Uterus (tissue), 4 donors: Measurements from ENCODE around the gene ARMC5. TPM values are rescaled to one million over a fixed set of nuclear protein-coding genes. Genes with fewer than 3 reads are reported as not detected.

ENCODE experiments used
- DNase-seq, 2 donors: peaks; one replicate each; pipeline ENCODE4 v3.0.0-alpha.2; 2019 to 2020
- H3K27ac ChIP-seq, 2 donors: fragments of 200-600 bp; sonication (generic); 1 replicate in 1 of 2; 2 replicates in 1 of 2; pipeline ENCODE4 v1.5.1; 2016 to 2018
- H3K27me3 ChIP-seq, 2 donors: fragments of 200-600 bp; sonication (generic); one replicate each; pipeline ENCODE4 v1.5.1; 2018 to 2019; ENCODE audit warnings: control low read depth in 1 of 2
- H3K36me3 ChIP-seq, 2 donors: fragments of 200-600 bp; sonication (generic); one replicate each; pipeline ENCODE4 v1.5.1; 2019; ENCODE audit warnings: control low read depth in 1 of 2
- H3K4me1 ChIP-seq, 2 donors: fragments of 200-600 bp; sonication (generic); one replicate each; pipeline ENCODE4 v1.5.1; 2018 to 2019; ENCODE audit warnings: control low read depth in 1 of 2
- H3K4me3 ChIP-seq, 2 donors: fragments of 200-600 bp; sonication (generic); 1 replicate in 1 of 2; 2 replicates in 1 of 2; pipeline ENCODE4 v1.5.1; 2018 to 2019; ENCODE audit warnings: mild to moderate bottlenecking in 1 of 2
- H3K9me3 ChIP-seq, 2 donors: fragments of 200-600 bp; sonication (generic); one replicate each; pipeline ENCODE4 v1.5.1; 2019; ENCODE audit warnings: control low read depth in 1 of 2
- CTCF ChIP-seq, 4 experiments: fragments of 200-600 bp in 2 of 4; fragments of 450-650 bp in 2 of 4; sonication (generic) in 2 of 4; IDR thresholded peaks; one replicate each; pipeline ENCODE4 v1.5.1; 2016 to 2019; ENCODE audit warnings: antibody characterized with exemption in 4 of 4, mild to moderate bottlenecking in 2 of 4, moderate library complexity in 1 of 4
- POLR2A ChIP-seq, 2 donors: fragments of 450-650 bp; IDR thresholded peaks; one replicate each; pipeline ENCODE4 v1.6.1; 2016; ENCODE audit warnings: antibody characterized with exemption in 2 of 2, mild to moderate bottlenecking in 1 of 2, moderate library complexity in 1 of 2
- intact Hi-C: fragments of 100-400 bp; cut with DNase I; formaldehyde crosslinking; loops from one replicate; pipeline ENCODE4 v1.15.1; 2023; ENCODE audit warnings: low total_unique reads
- total RNA-seq, 4 donors: library from RNA; depleted of rRNA in 3 of 4; stranded (reverse); fragments of >200 nt in 3 of 4; gene quantifications; one replicate each; pipeline versions ENCODE4 v1.1.0 to v1.2.4, GENCODE V29; 2014 to 2023
- donor health status: DM: yes; HTN: yes; CAD: no.

The ARMC5 gene
- total RNA-seq, 4 donors from 2014 or later: 2.1 to 12.7 (median 8.0) TPM

GRCh38 chr16:31471875-31472708 is 12.8 kb downstream of the ARMC5 start, which contains the start of gene TGFB1I1:
Gene TGFB1I1 (plus strand): TSS chr16:31472152. CDS start chr16:31472189, 37 bp downstream.
- peak within 1 kb of the TSS; percentile 83 to 93 for H3K4me3 ChIP-seq
- peak within 1 kb of the TSS; percentile 99 to 100 for H3K27ac ChIP-seq
- TF ChIP-seq POLR2A (IDR thresholded peaks at IDR 0.05) (peak; percentile 30 to 59), CTCF (IDR thresholded peaks at IDR 0.05) (no peak)
- no peaks in the 10 kb centered on the region for H3K27me3 ChIP-seq
- DNase-seq: peak; percentile 90 to 92
- intact Hi-C loops: no loop called here
- H3K9me3 ChIP-seq: no peaks in the 10 kb centered on the region
- H3K36me3 ChIP-seq: no peaks in the 10 kb centered on the region
- peaks cover 7 to 18% of the 10 kb centered on the region in 2 donors for H3K4me1 ChIP-seq

- peak; percentile 97 for DNase-seq
- no peaks in the 10 kb centered on the region for H3K9me3 ChIP-seq
- no peaks in the 10 kb centered on the region for H3K27me3 ChIP-seq
- peak overlapping the region; percentile 99 to 100 for H3K27ac ChIP-seq
- peak; percentile 56 to 91 (median 74) for TF ChIP-seq CTCF (IDR thresholded peaks at IDR 0.05)
- TF ChIP-seq POLR2A (IDR thresholded peaks at IDR 0.05): peak in 1 of 2 donors; percentile 23
- peaks cover 7 to 18% of the 10 kb centered on the region in 2 donors for H3K4me1 ChIP-seq
- intact Hi-C loops: no loop called here
- peak overlapping the region; percentile 83 to 93 for H3K4me3 ChIP-seq
- no peaks in the 10 kb centered on the region for H3K36me3 ChIP-seq
Observed at GRCh38 chr16:31472709-31473203, 13.5 kb downstream of the ARMC5 start.

GRCh38 chr16:31473264-31473984 is 14.1 kb downstream of the ARMC5 start:
- no peak for DNase-seq
- peak overlapping the region in 1 of 2 donors; percentile 83 for H3K4me3 ChIP-seq
- intact Hi-C loops: no loop called here
- peak overlapping the region; percentile 99 to 100 for H3K27ac ChIP-seq
- TF ChIP-seq POLR2A (IDR thresholded peaks at IDR 0.05): no peak
- no peak for TF ChIP-seq CTCF (IDR thresholded peaks at IDR 0.05)
- no peaks in the 10 kb centered on the region for H3K36me3 ChIP-seq
- no peaks in the 10 kb centered on the region for H3K27me3 ChIP-seq
- peaks cover 7 to 18% of the 10 kb centered on the region in 2 donors for H3K4me1 ChIP-seq
- no peaks in the 10 kb centered on the region for H3K9me3 ChIP-seq

- no peak overlapping the region for H3K4me3 ChIP-seq
- no peaks in the 10 kb centered on the region for H3K9me3 ChIP-seq
- H3K4me1 ChIP-seq: peaks cover 7 to 18% of the 10 kb centered on the region in 2 donors
- no peak overlapping the region for H3K27ac ChIP-seq
- H3K36me3 ChIP-seq: no peaks in the 10 kb centered on the region
- no peaks in the 10 kb centered on the region for H3K27me3 ChIP-seq
- TF ChIP-seq POLR2A (IDR thresholded peaks at IDR 0.05) (no peak), CTCF (IDR thresholded peaks at IDR 0.05) (no peak)
- DNase-seq: no peak
- intact Hi-C loops: no loop called here
Observed at GRCh38 chr16:31474173-31474714, 14.9 kb downstream of the ARMC5 start.
